Measurements from ENCODE around the gene PRM1. TPM values are rescaled to one million over a fixed set of nuclear protein-coding genes. Genes with fewer than 3 reads are reported as not detected.

The PRM1 gene
- total RNA-seq, 1 experiment from 2014 or later, result not detected

DNA sequence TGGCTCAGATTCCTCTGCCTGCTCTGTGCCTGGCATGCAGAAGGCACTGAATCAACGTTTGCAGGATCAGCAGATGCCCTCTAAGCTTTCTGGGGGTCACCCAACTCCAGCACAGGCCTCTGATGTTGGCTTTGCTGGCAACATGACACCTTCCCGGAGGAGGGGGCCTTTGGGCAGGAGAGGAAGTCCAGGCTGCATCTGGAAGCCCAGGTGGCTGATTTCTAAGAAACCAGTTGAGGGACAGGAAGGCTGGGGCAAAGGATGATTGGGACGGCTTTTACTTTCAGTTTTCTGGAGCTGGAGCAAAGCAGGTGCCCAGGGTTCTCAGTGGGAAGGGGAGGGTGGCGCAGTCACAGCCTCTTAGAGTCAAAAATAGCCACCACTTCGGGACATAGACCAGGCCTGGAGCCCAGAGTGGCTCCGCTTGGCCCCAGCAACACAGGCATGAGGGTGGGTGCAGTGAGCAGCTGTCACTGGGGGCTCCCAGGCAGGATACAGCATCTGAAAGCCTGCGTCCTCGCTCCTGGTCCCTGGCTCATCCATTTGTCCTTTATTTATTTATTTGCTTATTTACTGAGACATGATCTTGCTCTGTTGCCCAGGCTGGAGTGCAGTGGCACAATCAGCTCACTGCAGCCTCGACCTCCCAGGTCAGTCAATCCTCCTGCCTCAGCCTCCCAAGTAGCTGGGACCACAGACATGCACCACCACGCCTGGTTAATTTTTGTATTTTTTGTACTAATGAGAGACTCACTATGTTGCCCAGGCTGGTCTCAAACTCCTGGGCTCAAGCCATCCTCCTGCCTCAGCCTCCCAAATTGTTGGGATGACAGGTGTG, 40.3 kb downstream of the PRM1 start:
- H3K4ac ChIP-seq (ENCODE audit: low read depth, low read length), result no peak overlapping the region
- no peak overlapping the region for H2BK12ac ChIP-seq (ENCODE audit: insufficient read length, low read depth, low read length)
- no CpG with 5 or more reads among the region's 10 CpGs for WGBS (ENCODE audit: extremely low coverage, insufficient read length, low lambda C conversion rate)
- H3K79me2 ChIP-seq (ENCODE audit: insufficient read depth, low read length), result no peaks in the 10 kb centered on the region
- no peak overlapping the region for H4K5ac ChIP-seq (ENCODE audit: insufficient read length, low read depth, low read length)
- no peaks in the 10 kb centered on the region for H3K4me1 ChIP-seq (ENCODE audit: insufficient read depth, low read length)
- no peak overlapping the region for H4K91ac ChIP-seq (ENCODE audit: insufficient read length, low read depth, low read length)
- H2AFZ ChIP-seq (ENCODE audit: low read length), result no peak overlapping the region
- H4K20me1 ChIP-seq (ENCODE audit: control insufficient read depth, insufficient read depth, insufficient read length), result no peaks in the 10 kb centered on the region
- Mint-ChIP-seq H3K27me3 (ENCODE audit: low read depth) (peaks cover 1% of the 10 kb centered on the region; the same call in 1 of the 2 replicates), H3K4me1 (peaks cover 4 to 5% of the 10 kb centered on the region in 2 experiments; a peak in 2 of 4 replicates), H3K9me3 (no peaks in the 10 kb centered on the region), H3K27ac (peak overlapping the region in 1 of 3 experiments; percentile 55; a peak in 4 of 7 replicates), H3K36me3 (ENCODE audit: insufficient read depth in 1 of 3, low read depth in 3 of 3) (no peaks in the 10 kb centered on the region), H3K4me3 (no peak overlapping the region; a peak in 1 of 5 replicates)
- H4K8ac ChIP-seq (replicated peaks; ENCODE audit: insufficient read length, low read depth, low read length), result no peak overlapping the region
- H2BK15ac ChIP-seq (ENCODE audit: low read depth, low read length), result no peak overlapping the region
- no peak overlapping the region for H3K18ac ChIP-seq (ENCODE audit: insufficient read length, low read depth, low read length)
- no peak overlapping the region for H3K4me2 ChIP-seq (ENCODE audit: insufficient read depth, insufficient read length, low read length)
- H3K56ac ChIP-seq (ENCODE audit: insufficient read length, low read depth, low read length), result no peak overlapping the region
- H3K27ac ChIP-seq (ENCODE audit: insufficient read length, low read depth, low read length), result no peak overlapping the region
- H3K23ac ChIP-seq (ENCODE audit: insufficient read length, low read depth, low read length), result no peak overlapping the region
- H3K23me2 ChIP-seq (ENCODE audit: insufficient read length, low read depth, low read length, poor library complexity, severe bottlenecking), result no peaks in the 10 kb centered on the region
- TF ChIP-seq, protein P1, sequence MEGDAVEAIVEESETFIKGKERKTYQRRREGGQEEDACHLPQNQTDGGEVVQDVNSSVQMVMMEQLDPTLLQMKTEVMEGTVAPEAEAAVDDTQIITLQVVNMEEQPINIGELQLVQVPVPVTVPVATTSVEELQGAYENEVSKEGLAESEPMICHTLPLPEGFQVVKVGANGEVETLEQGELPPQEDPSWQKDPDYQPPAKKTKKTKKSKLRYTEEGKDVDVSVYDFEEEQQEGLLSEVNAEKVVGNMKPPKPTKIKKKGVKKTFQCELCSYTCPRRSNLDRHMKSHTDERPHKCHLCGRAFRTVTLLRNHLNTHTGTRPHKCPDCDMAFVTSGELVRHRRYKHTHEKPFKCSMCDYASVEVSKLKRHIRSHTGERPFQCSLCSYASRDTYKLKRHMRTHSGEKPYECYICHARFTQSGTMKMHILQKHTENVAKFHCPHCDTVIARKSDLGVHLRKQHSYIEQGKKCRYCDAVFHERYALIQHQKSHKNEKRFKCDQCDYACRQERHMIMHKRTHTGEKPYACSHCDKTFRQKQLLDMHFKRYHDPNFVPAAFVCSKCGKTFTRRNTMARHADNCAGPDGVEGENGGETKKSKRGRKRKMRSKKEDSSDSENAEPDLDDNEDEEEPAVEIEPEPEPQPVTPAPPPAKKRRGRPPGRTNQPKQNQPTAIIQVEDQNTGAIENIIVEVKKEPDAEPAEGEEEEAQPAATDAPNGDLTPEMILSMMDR (conservative IDR thresholded peaks at IDR 0.05), result no peak
- no peaks in the 10 kb centered on the region for H3K27me3 ChIP-seq (ENCODE audit: insufficient read depth, low read length)
- no peaks in the 10 kb centered on the region for H3K79me1 ChIP-seq (ENCODE audit: insufficient read depth, low read depth, low read length, poor library complexity, severe bottlenecking)
- no peak overlapping the region for H3K9ac ChIP-seq (ENCODE audit: extremely low read depth, insufficient read length, low read length)
- no peak overlapping the region for H2BK120ac ChIP-seq (ENCODE audit: low read depth, low read length, poor library complexity, severe bottlenecking)
- no peak overlapping the region for H3T11ph ChIP-seq (ENCODE audit: low read length)
- peak; percentile 54 for DNase-seq
- no peak overlapping the region for H3K14ac ChIP-seq (ENCODE audit: insufficient read depth, low read length)
- H2AK5ac ChIP-seq (ENCODE audit: insufficient read length, low read length), result no peak overlapping the region
- H2BK5ac ChIP-seq (ENCODE audit: insufficient read length, low read length), result no peak overlapping the region
- H2BK20ac ChIP-seq (ENCODE audit: low read depth, low read length, poor library complexity, severe bottlenecking), result no peak overlapping the region
- H3K9me3 ChIP-seq (ENCODE audit: control insufficient read depth, low read depth, low read length), result no peaks in the 10 kb centered on the region

Data from H9 (cell line).